Fibroblast of lung (primary cell): ENCODE results near the gene CYS1. TPM values are rescaled to one million over a fixed set of nuclear protein-coding genes. Genes with fewer than 3 reads are reported as not detected.
"Not testable (repeated sequence)": the region's sequence is repeated elsewhere in the genome, so short reads cannot be mapped to it uniquely, and the experiment has no call there.

Experiments used
- DNase-seq, 2 donors: peaks; one replicate each; pipeline versions ENCODE4 v3.0.0 to v3.0.0-alpha.2; 2010; ENCODE audit warnings: low read depth in 2 of 2
- H2AFZ ChIP-seq: 2 replicates; pipeline ENCODE4 v1.5.1; 2012; ENCODE audit warnings: low read length, control low read depth, inconsistent platforms
- H3K27ac ChIP-seq: 2 replicates; pipeline ENCODE4 v1.5.1; 2011; ENCODE audit warnings: low read length, control low read depth; ENCODE audit not compliant: insufficient read depth
- H3K27me3 ChIP-seq: 2 replicates; pipeline ENCODE4 v1.5.1; 2011; ENCODE audit warnings: mild to moderate bottlenecking, low read length; ENCODE audit not compliant: control insufficient read depth, insufficient read depth
- H3K36me3 ChIP-seq: 2 replicates; pipeline ENCODE4 v1.5.1; 2011; ENCODE audit warnings: low read length; ENCODE audit not compliant: control insufficient read depth, insufficient read depth
- H3K4me1 ChIP-seq: 2 replicates; pipeline ENCODE4 v1.5.1; 2011; ENCODE audit warnings: low read length; ENCODE audit not compliant: control insufficient read depth, insufficient read depth; ENCODE audit errors: extremely low read depth
- H3K4me2 ChIP-seq: 2 replicates; pipeline ENCODE4 v1.5.1; 2011; ENCODE audit warnings: low read length, control low read depth; ENCODE audit not compliant: insufficient read depth; ENCODE audit errors: extremely low read depth
- H3K4me3 ChIP-seq, 4 experiments: fragments of 200-600 bp in 1 of 4; sonication (generic) in 1 of 4; replicated peaks in 1 of 4; 2 replicates each; pipeline ENCODE4 v1.5.1; 2011 to 2016; ENCODE audit warnings: low read length in 4 of 4, low read depth in 3 of 4, mild to moderate bottlenecking in 3 of 4, control low read depth in 2 of 4, inconsistent platforms in 1 of 4, mixed read lengths in 1 of 4; ENCODE audit not compliant: insufficient read depth in 1 of 4; ENCODE audit errors: control extremely low read depth in 1 of 4
- H3K79me2 ChIP-seq: 2 replicates; pipeline ENCODE4 v1.5.1; 2012; ENCODE audit warnings: mild to moderate bottlenecking, low read length, inconsistent platforms; ENCODE audit not compliant: control insufficient read depth, insufficient read depth
- H3K9ac ChIP-seq: 2 replicates; pipeline ENCODE4 v1.5.1; 2011; ENCODE audit warnings: mild to moderate bottlenecking, low read length, control low read depth; ENCODE audit not compliant: insufficient read depth
- H3K9me3 ChIP-seq: 2 replicates; pipeline ENCODE4 v1.5.1; 2012; ENCODE audit warnings: low read depth, low read length; ENCODE audit not compliant: control insufficient read depth, insufficient read depth
- H4K20me1 ChIP-seq: 2 replicates; pipeline ENCODE4 v1.5.1; 2011; ENCODE audit warnings: low read length; ENCODE audit not compliant: control insufficient read depth, insufficient read depth; ENCODE audit errors: extremely low read depth
- CTCF ChIP-seq, 2 donors: IDR thresholded peaks in 1 of 2; conservative IDR thresholded peaks in 1 of 2; 1 replicate in 1 of 2; 2 replicates in 1 of 2; pipeline ENCODE4 v1.5.1; 2011 to 2012; ENCODE audit warnings: low read length in 2 of 2, control low read depth in 1 of 2, inconsistent platforms in 1 of 2, low read depth in 1 of 2, mild to moderate bottlenecking in 1 of 2
- EZH2 ChIP-seq: IDR thresholded peaks from 2 replicates; pipeline ENCODE4 v1.5.1; 2012; ENCODE audit warnings: low read length, control low read depth, mild to moderate bottlenecking; ENCODE audit errors: missing control alignments
- polyA plus RNA-seq, 2 donors: library from polyadenylated mRNA; depleted of rRNA in 1 of 2; stranded (reverse) in 1 of 2; unstranded in 1 of 2; fragments of >200 nt; gene quantifications; 2 replicates each; pipeline ENCODE4 v1.2.1, GENCODE V29; 2011 to 2012; ENCODE audit warnings: missing spikeins in 1 of 2
- total RNA-seq: library from RNA; depleted of rRNA; stranded (reverse); fragments of >200 nt; gene quantifications from 2 replicates; pipeline ENCODE4 v1.2.1, GENCODE V29; 2014

CYS1 gene
- total and polyA plus RNA-seq, 2 donors (not counting 1 experiment from before 2014, with no cell fraction given), result 0.31 to 5.1 TPM

- Histone ChIP-seq H3K36me3 (no peaks in the 10 kb centered on the region), H3K4me2 (no peak overlapping the region), H2AFZ (no peak overlapping the region), H3K79me2 (no peaks in the 10 kb centered on the region), H3K27me3 (no peaks in the 10 kb centered on the region), H3K4me3 (no peak overlapping the region), H3K9me3 (no peaks in the 10 kb centered on the region), H3K4me1 (no peaks in the 10 kb centered on the region), H3K27ac (no peak overlapping the region), H4K20me1 (no peaks in the 10 kb centered on the region), H3K9ac (no peak overlapping the region)
- no peak for DNase-seq
- no peak for TF ChIP-seq EZH2
- TF ChIP-seq CTCF (conservative IDR thresholded peaks at IDR 0.05 in 1 of 2, IDR thresholded peaks at IDR 0.05 in 1 of 2; ENCODE audit: low read depth in 1 of 2, low read length in 2 of 2), result no peak
Measured at GRCh38 chr2:10109311-10109710, 29.1 kb upstream of the CYS1 start.

- H3K36me3 ChIP-seq, H3K9ac ChIP-seq, H3K4me2 ChIP-seq, H3K27ac ChIP-seq, DNase-seq, H3K4me1 ChIP-seq, H3K4me3 ChIP-seq, H4K20me1 ChIP-seq, H3K27me3 ChIP-seq, H3K79me2 ChIP-seq, H2AFZ ChIP-seq, H3K9me3 ChIP-seq: not testable (repeated sequence)
Measured at GRCh38 chr2:10104906-10105305, 24.7 kb upstream of the CYS1 start.

GRCh38 chr2:10103179-10103578, 23.0 kb upstream of the CYS1 start:
- H3K27me3 ChIP-seq, result no peaks in the 10 kb centered on the region
- H3K36me3 ChIP-seq, result no peaks in the 10 kb centered on the region
- no peak for DNase-seq
- TF ChIP-seq CTCF (conservative IDR thresholded peaks at IDR 0.05 in 1 of 2, IDR thresholded peaks at IDR 0.05 in 1 of 2; ENCODE audit: low read depth in 1 of 2, low read length in 2 of 2), result no peak
- no peak for TF ChIP-seq EZH2
- H3K4me1 ChIP-seq, result no peaks in the 10 kb centered on the region
- no peak overlapping the region for H3K4me3 ChIP-seq
- no peaks in the 10 kb centered on the region for H4K20me1 ChIP-seq
- no peak overlapping the region for H3K4me2 ChIP-seq
- H3K9me3 ChIP-seq, result no peaks in the 10 kb centered on the region
- no peaks in the 10 kb centered on the region for H3K79me2 ChIP-seq
- no peak overlapping the region for H3K27ac ChIP-seq
- H3K9ac ChIP-seq, result no peak overlapping the region
- H2AFZ ChIP-seq, result no peak overlapping the region
